Erythroblast (primary cell): ENCODE data around the gene RCE1.

ENCODE experiments used
- GATA1 ChIP-seq: IDR thresholded peaks from 2 replicates; pipeline ENCODE4 v1.6.1; 2011; ENCODE audit warnings: low read depth, mild to moderate bottlenecking, control low read depth, low read length, moderate library complexity
- POLR2A ChIP-seq: IDR thresholded peaks from 2 replicates; pipeline ENCODE4 v1.6.1; 2011; ENCODE audit warnings: mild to moderate bottlenecking, low read length

GRCh38 chr11:66881927-66882452, 38.7 kb downstream of the RCE1 start:
- TF ChIP-seq POLR2A (no peak), GATA1 (no peak)
